ENCODE results near the gene FBLN5.

Gene FBLN5, protein sequence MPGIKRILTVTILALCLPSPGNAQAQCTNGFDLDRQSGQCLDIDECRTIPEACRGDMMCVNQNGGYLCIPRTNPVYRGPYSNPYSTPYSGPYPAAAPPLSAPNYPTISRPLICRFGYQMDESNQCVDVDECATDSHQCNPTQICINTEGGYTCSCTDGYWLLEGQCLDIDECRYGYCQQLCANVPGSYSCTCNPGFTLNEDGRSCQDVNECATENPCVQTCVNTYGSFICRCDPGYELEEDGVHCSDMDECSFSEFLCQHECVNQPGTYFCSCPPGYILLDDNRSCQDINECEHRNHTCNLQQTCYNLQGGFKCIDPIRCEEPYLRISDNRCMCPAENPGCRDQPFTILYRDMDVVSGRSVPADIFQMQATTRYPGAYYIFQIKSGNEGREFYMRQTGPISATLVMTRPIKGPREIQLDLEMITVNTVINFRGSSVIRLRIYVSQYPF

DNA sequence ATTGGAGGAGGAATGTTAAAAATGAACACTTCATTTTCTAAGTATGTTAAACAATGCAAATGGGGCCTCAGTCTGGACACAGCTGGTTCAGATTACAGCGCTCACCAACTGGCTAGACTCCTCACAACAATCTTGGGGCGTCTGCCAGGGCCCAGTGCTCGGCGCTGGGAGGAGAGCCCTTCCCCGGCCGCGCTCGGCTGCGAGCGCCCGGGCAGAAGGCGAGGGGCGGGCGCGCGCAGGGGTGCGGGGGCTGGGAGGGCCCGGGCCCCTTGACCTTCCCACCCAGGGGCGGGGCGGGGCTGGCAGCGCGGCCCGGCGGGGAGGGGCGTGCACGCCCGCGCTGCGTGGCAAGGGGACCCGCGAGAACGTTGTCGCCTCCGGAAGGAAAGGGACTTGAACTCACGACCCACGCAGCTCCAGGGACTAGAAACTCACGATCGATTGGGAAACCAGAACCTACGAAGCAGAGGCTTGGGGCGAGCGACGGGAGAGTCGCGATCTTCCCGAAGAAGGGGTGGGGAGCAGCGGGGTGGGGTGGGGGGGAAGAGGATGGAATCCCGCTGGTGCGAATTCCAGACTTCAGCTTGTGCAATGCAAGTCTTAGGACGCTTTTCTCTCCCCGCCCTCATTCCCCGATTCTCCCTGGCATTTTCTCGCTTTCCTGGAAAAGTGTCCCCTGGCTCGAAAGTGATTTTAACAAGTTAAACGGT, at the start of gene FBLN5:
Gene FBLN5, minus strand, starts transcription at position 220 of the 710 bp plus-strand sequence. CDS start 465 bp downstream, outside the sequence.
- no peak for DNase-seq (ENCODE audit: low spot score)

DNA sequence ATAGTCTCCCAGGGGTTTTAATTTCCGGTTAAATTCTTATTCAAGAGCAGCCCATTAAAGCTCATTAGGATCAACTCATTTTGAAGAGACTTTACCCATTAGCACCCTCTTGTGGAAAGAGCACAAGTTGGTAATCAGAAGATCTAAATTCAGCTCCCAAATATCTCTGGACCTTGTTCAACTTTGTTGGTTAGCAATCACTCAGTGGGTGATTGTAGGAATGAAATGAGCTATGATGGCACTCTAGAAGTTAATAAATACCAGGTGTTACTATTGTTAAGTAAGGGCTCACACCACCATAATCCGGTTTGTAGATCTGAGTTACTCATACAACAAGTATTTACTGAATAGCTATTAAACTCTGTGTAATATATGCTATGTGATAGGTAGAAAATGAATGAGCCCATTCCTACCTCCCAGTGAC, 49.5 kb upstream of the FBLN5 start:
- DNase-seq (ENCODE audit: low spot score): peak; percentile 83

DNA sequence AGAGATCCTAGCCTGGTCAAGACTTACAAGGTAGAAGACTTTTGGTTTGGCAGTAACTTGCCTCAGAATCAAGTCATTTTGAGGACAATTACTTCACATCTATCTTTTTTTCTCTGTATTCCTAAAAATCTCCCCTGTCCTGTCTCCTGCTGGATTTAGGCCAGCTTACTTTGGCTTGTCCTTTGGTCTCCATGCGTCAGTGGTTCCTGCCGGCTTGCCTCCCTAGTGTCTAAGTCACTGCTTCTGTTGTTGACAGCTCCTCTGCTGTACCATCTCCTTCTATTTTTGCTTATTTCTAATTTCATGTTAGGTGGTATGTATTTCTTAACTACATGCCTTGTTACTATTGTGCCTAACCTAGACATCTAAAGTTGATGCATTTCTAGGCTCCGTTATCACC, 39.7 kb upstream of the FBLN5 start:
- DNase-seq (ENCODE audit: low spot score): no peak

DNA sequence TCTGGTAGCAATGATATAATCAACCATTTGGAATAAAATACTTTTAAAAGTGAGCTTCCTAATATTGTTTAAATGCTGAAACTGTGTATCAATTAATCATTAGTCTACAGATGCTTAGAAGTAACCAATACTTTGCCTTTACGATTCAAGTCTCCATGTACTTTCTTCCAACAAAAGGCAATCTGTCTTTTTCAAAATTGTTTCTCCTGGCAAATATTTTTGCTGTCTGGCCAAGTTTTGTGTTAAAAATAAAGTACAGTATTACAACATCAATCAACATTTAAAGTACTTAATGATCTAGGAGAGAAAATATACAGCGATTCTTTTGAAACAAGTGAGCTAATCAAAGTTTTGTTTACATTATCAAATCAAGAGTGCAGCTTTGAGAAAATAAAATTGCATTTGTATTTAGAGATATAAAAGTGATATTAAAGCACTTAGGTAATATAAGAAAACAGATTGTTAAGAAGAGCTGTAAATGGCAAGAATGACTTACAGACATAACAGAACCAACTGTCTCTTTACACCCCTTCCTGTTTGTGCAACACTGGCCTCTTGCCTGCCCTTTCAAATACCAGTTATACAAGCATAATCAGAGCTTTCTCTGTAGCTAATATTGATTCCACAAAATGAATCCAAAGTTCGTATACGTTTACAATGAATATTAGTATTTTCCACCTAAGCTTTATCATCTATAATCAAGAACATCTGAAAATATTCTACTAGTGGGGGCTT, 38.2 kb upstream of the FBLN5 start:
- DNase-seq (ENCODE audit: low spot score): no peak

DNA sequence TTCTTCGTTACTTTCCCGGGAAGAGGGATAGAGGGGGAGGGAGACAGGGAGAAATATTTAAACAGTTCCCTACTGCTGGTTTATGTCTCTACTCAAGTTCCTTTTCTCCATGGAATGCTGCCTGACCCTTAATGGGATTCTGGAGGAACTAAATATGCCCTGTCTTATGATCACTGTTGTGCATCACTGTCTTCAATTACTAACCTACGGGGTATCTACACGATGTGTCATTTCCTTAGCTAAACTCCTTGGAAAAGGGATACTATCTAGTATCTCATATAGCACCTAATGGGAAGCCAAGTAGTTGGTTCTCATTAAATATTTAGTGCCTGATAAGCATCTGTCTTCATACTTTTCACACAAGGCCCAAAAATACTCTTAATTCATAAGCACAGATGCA, 37.5 kb upstream of the FBLN5 start:
- DNase-seq (ENCODE audit: low spot score): no peak

DNA sequence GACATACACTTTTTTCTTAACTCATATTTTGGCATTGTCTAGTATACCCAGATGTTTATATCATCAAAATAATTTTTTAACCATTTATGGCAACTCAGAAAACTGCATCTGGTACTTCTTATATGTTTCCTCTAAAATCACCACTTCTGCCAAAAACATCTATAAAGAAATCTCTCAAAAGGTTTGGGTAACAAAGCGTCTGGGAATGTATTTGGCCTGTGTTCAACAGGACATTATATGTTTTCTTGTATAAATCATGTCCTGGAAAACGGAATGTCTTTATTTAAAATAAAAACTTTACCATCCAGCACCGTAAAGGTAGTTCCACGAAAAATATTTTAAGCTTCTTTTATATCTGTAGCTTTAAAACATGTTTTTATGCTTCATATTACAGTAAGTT, 36.1 kb upstream of the FBLN5 start:
- no peak for DNase-seq (ENCODE audit: low spot score)

DNA sequence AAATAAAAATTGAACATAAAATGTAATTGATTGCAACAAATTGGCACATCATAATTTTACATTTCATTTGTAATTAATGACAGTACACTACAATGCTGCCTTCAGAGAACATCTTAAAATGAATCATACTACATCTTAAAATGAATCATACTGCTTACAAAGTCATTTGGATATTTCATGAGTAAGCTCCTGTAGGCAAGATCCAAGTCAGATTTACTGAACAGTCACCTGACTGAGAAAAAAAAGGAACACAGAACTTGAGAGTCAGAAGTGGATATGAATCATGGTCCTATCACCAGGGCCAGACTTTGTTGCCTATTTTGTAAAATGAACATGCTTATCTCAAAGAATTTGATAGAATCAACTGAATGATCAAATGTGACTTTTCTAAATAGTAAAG, 32.7 kb upstream of the FBLN5 start:
- no peak for DNase-seq (ENCODE audit: low spot score)

DNA sequence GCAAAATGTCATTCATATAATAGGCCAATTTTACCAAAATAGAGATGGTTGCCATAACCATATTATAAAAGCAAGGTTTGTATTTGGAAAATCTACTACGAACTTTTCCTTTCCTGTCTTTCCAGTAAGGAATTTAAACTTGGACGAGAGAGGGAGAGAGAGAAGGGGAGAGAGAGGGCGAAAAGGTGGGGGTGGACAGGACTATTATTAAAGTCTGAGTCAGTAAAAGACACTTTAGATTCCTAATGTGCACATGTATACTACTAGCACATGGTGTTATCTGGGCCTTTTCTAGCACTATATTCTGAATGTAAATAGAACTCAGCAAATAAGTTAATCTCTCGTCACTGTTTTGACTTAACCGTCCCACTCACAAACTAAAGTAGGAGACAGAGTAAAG, 30.4 kb upstream of the FBLN5 start:
- no peak for DNase-seq (ENCODE audit: low spot score)

DNA sequence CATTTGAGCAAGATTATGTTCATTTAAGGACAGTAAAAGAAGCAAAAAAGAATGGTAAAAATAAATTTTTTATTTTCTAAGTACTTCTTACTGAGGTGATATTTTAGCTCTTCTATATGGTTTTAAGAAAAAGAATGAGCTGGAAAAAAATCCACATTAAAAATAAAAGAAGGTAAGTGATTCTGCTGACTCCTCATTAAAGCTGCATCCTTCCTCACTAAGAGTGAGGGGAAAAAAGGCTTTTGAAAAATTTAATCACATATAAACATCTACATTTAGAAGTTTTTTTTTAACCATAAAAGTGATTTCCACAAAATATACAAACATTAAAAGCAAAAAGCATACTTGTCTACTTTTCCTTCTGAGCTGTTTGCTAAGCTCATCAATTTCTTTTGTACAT, 28.3 kb upstream of the FBLN5 start:
- no peak for DNase-seq (ENCODE audit: low spot score)

DNA sequence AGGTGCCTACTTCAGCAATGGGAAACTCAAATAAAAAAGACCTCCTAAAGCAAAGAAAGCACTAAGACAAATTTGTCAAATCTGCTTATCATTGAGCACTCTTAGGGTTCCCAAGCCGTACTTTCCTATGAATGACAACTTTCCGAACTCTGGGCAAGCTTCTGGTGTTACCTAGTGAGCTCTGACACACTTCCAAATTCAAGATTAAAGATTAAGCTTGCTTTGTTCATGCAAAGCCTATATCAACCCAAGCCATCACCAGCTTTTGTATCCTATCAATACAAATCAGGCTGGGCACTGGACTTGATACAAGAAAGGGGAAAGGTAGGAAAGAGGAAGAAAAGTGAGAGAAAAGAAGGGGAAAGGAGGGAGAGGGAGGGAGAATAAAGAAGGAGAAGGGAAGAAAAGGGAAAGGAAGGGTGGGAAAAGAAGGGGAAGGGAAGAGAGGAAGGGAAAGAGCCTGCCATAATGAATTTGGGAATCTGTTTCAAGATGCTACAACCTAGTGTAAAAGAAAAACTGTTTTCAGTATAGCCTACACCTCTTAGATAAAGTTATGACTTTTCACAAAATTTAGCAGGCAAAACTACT, 23.8 kb upstream of the FBLN5 start:
- no peak for DNase-seq (ENCODE audit: low spot score)

DNA sequence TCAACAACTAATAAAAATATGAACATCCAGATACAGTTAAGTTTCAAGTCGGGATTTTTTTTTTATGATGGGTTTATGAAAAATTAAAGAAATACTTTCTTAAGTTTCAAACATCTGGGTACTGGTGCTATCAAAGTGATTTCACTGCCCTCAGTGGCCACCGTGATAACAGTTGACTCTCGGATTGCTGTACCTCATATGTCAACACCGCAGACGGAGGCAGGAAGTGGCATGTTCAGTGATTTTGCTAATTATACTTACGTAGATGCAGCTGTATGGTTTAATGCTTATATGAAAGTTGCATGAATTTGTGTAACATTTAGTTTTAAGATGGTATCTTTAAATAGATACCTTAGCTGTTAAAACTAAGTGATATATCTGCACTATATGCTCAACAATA, 20.8 kb upstream of the FBLN5 start:
- DNase-seq (ENCODE audit: low spot score): peak; percentile 37

DNA sequence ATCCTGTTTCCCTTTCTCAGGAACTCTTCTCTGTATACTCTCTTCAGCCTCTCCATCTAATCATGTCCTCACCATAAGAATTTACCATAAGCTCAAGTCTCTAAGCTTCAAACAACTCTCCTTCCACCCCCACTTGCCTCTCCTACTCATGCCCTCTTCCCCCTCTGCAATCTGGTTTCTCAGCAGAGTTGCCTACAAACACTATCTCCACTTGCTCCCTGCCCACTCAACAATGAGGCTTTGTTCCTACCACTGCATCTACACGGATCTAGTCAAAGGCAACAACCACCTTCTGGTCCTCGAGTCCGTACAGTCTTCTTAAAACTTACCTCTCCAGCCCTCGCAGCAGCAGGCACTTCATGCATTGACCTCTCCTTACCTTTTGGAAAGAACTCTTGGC, 17.2 kb upstream of the FBLN5 start:
- DNase-seq (ENCODE audit: low spot score): no peak

DNA sequence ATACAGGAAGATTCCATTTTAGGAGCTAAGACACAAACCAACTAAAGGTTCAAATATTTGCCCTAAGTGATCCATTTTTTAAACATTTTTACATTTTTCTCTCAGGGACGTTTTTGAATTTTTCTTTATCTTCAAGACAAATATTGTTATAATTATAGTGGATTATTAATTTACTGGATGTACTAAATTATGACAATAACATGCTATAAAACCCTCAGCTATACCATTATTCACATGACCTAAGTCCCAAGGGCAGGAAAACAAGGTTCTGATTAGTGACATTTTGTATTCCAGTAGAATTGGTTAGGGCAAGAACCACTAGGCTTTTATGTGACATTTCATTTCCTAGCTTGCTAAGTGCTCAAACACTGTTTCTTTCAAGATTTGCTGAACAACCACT, 16.5 kb upstream of the FBLN5 start:
- no peak for DNase-seq (ENCODE audit: low spot score)

DNA sequence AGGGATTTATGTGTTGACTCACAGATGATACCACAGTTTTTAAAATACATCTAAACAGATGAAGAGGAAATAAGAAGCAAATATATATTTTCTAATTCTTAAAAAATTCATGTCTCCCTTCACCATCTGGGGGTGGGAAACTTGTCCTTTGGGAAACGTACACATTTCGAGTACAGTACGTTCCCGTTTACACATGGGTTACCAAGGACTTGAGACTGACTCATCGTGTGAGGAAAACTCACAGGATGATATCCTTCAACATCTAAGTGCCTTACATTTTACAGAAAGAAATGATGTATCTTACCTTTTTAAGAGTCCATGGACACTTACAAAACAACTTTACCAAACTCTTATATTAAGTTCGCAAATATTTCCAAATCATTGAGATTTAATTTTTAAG, 16.0 kb upstream of the FBLN5 start:
- no peak for DNase-seq (ENCODE audit: low spot score)

DNA sequence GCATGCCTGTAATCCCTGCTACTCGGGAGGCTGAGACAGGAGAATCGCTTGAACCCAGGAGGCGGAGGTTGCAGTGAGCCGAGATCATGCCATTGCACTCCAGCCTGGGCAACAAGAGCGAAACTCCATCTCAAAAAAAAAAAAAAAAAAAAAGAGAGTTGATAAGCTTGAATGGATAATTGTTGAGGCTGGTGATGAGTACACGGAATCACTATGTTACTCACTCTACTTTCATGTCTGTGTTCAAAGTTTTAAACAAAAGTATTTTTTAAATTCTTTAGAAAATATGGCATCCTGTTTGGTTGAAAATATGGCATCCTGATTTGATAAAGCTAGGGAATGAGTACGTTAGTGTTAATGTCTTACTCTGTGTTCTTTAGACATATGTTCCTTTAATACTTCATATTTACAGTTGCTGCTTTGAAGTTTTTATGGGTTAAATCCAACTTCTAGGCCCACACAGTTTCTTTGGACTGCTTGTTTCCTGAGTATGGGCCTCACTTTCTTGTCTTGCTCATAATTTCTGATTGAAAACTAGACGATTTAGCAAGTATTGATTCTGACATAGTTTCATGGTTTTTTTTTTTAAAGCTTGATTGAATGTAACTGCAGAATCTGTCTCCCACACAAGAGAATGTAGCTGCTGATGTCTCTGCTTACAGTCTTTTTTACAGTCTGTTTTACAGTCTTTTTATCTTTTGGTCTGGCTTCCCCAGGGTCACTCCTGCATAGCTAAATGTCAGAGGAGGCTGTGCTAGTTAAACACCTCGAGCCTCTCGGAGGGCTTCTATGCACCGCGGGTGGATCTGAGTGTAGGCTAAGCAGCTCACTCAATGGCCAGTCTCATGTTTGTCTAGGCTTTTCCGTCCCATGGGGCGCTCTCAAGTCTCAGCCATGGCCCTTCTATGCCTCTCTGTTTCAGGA, 14.1 kb upstream of the FBLN5 start:
- DNase-seq (ENCODE audit: low spot score): no peak

DNA sequence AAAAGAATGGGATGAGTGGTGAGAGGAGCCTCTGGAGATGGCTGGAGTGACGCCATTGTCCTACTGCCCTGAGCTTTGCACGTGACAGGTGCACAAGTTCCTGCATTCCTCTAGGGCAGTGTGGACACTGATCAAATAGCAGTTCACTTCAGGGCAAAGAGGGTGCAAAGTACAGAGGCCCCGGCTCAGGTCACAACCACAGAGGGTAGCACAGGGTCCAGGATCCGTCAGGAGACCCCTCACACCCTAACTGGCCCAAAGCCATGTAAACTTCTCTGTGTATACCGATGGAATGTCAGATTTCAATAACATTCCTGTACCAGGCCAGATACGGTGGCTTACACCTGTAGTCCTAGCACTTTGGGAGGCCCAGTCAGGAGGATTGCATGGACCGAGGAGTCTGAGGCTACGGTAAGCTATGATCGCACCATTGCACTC, 10.4 kb upstream of the FBLN5 start:
- no peak for DNase-seq (ENCODE audit: low spot score)

DNA sequence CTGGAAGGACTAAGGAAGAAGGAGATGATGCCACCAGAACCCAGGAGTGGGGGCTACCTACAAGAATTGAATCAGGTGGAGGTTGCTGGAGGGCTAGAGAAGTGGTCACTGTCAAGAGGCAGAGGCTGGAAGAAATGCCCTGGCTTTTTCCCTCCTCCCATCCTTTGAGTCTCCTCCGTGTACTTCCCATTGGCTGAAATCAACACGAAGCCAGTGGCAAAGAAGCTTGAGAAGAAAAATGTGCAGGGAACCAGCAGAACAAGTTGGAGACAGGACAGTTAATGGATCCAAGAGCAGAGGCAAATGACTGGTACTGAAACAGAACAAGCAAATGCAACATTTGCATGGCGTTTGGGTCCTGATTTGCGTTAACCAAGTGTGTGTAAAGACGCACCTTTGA, 9.1 kb upstream of the FBLN5 start:
- DNase-seq (ENCODE audit: low spot score): no peak

DNA sequence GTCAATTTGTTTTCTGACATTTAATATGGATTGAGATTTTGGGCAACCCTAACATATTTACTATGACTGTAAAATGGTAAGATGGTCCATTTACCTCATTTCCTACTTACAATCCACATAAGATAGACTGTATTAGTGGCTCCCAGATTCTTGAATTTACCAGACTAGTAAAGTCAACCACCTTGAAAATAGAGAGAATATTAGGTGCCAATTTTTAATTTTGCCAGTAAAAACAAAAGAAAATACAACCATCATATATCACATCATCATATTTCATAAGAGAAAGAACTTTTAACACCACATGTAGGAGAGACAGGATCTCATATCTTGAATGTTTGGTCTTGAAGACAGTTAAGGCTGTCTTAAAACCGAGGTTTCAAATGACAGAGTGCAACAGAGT, 7.7 kb upstream of the FBLN5 start:
- no peak for DNase-seq (ENCODE audit: low spot score)

DNA sequence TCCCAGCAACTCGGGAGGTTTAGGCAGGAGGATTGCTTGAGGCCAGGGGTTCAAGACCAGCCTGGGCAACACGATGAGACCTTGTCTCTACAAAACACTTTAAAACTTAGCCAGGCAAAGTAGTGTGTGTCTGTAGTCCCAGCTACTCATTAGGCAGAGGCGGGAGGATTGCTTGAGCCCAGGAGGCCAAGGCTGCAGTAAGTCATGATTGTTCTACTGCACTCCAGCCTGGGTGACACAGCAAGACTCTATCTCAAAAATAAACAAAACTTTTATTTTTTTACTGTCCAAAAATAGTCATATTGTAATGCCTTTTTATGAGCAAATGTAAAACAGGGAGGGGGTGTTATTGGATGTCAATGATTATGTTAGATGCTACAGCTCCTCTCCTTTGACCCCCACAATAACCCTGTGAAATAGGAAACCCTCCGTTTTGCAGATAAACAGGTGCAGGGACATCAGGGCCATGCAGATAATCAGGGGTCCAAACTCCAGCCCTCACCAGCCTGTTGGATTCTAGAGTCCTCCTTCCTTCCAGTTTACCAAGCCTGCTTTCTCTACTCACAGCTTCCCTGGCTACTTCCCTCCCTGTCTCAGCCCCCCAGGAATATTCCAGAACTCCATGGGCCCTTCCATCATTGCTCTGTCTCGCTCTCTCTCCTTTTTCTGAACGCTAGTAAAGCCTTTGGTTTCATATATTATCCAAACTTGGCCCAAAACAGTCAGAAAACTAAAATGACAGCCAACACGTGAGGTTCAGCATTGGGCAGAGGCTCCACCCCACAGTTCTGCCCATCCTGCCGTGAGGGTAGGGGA, 5.9 kb upstream of the FBLN5 start:
- DNase-seq (ENCODE audit: low spot score): no peak
